Central memory CD8-positive, alpha-beta T cell (primary cell): ENCODE measurements around the gene TENT5A.
"Not testable (repeated sequence)": the region's sequence is repeated elsewhere in the genome, so short reads cannot be mapped to it uniquely, and the experiment has no call there.

Experiments
- ATAC-seq: fragments of 150-1000 bp; cut with Tn5 transposase; replicated peaks from 2 replicates; pipeline ENCODE4 v1.10.0; 2022; ENCODE audit warnings: mild to moderate bottlenecking, moderate FRiP score, moderate number of reproducible peaks; ENCODE audit not compliant: poor library complexity, severe bottlenecking; ENCODE audit errors: extremely low read depth
- DNase-seq, 2 donors: peaks; one replicate each; pipeline ENCODE4 v3.0.0; 2021; ENCODE audit warnings: low spot score in 2 of 2
- H3K27ac Mint-ChIP-seq: one replicate; pipeline ENCODE4 v1.8.0; 2022; ENCODE audit warnings: low read depth, mild to moderate bottlenecking, moderate library complexity, mixed read lengths
- H3K27me3 Mint-ChIP-seq: one replicate; pipeline ENCODE4 v1.8.0; 2022; ENCODE audit warnings: mixed read lengths
- H3K36me3 Mint-ChIP-seq: one replicate; pipeline ENCODE4 v1.8.0; 2022; ENCODE audit warnings: mild to moderate bottlenecking, moderate library complexity, mixed read lengths; ENCODE audit not compliant: insufficient read depth
- H3K4me1 Mint-ChIP-seq: one replicate; pipeline ENCODE4 v1.8.0; 2022; ENCODE audit warnings: mixed read lengths
- H3K4me3 Mint-ChIP-seq: one replicate; pipeline ENCODE4 v1.8.0; 2022; ENCODE audit warnings: mild to moderate bottlenecking, moderate library complexity, mixed read lengths
- H3K9me3 Mint-ChIP-seq: one replicate; pipeline ENCODE4 v1.8.0; 2022; ENCODE audit warnings: mixed read lengths

TENT5A gene

DNA sequence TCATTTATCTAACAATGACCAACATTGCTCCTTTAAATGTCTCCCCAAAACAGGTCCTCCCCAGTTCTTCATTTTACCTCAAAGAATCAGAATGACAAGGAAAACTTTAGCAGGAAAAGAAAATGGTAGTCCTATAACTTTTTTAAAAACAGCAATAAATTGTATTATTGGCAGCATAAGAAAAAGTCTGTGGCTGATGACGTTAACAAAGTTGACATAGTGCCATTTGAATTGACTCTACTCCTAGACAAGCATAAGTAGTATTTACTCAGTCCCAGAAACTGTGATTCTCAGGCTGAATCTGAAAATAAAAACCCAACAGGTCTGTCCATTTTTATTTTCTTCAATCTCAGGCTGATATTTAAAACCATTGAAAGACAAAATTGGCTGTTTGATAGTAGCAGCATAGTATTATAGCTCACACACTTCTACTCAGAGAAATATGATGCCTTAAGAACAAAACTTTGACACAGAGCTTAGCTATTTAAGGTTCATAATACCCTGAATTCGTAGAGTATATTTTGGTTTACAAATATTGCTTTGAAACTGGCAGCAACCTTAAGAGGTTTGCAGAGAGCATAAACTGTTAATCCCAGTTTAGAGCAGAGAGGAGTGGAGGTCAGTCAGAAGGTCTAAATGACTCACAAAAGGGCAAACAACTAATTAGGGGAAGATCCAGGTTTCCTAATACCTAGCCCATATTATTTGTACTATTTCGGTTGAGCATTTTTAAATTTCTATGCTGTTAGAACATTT lies 35.0 kb upstream of the TENT5A start:
- DNase-seq: no peak
- H3K27me3 Mint-ChIP-seq: no peaks in the 10 kb centered on the region
- ATAC-seq: no peak
- no peak overlapping the region for H3K27ac Mint-ChIP-seq
- H3K9me3 Mint-ChIP-seq: no peaks in the 10 kb centered on the region
- H3K4me1 Mint-ChIP-seq: no peaks in the 10 kb centered on the region
- H3K36me3 Mint-ChIP-seq: no peaks in the 10 kb centered on the region
- no peak overlapping the region for H3K4me3 Mint-ChIP-seq

DNA sequence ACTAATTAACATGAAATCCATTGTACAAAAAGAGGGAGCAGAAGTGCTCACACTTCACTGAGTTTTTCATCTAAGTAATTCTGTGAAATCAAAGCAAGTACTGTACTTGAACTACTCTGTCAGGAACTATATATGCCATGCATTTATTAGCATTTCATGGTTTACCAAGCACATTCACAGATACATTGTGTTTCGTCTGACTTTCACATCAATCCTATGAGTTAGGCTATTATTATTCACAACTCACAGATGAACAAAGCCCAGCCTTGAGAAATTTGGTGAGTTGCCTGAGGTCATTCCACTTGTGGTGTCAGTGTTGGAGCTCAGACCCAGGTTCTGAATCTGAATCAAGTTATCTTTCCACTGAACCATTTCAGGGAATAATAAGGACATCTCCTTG lies 33.7 kb upstream of the TENT5A start:
- H3K27ac Mint-ChIP-seq: no peak overlapping the region
- H3K9me3 Mint-ChIP-seq: no peaks in the 10 kb centered on the region
- no peak overlapping the region for H3K4me3 Mint-ChIP-seq
- H3K4me1 Mint-ChIP-seq: no peaks in the 10 kb centered on the region
- H3K27me3 Mint-ChIP-seq: no peaks in the 10 kb centered on the region
- ATAC-seq (no peak), DNase-seq (no peak)
- no peaks in the 10 kb centered on the region for H3K36me3 Mint-ChIP-seq

DNA sequence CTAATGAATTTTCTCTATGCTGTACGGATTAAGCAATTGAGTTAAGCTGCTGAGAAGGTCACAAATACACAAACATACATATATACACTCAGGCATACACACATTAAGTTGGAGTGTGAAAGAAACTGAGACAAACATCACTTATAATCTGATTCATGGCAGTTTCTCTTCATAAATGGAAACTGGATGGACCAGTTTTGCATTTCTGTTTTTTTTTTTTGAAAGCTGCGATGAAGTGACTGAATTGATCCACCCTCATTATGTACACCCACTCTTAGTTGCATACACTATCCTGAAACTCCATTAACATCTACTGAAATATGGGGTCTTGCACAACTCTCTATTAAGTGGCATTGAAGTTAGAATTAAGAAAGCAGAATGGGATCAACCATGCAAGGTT lies 32.9 kb upstream of the TENT5A start:
- H3K27ac Mint-ChIP-seq: no peak overlapping the region
- no peak overlapping the region for H3K4me3 Mint-ChIP-seq

DNA sequence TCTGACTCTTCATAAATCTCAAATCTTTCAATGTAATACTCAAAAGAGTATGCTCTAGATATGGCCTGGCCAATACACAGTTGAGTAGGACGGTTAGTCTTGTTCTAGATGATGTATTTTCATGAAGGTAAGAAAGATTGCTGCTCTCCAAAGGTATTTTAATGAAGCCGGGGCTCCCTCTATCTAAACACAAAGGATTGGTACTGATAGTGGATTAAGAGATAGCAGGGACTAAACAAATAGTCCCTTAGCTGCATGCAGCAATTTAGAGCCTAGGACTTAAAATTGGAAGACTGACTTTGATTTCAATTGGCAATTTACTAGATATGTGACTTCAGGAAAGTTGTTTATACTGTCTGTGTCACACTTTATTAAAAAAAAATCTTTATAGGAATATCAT lies 31.4 kb upstream of the TENT5A start:
- ATAC-seq: no peak
- Mint-ChIP-seq H3K36me3 (no peaks in the 10 kb centered on the region), H3K27ac (no peak overlapping the region), H3K9me3 (no peaks in the 10 kb centered on the region), H3K4me1 (no peaks in the 10 kb centered on the region), H3K27me3 (no peaks in the 10 kb centered on the region), H3K4me3 (no peak overlapping the region)
- no peak for DNase-seq

More for the DNA sequence above, 32.9 kb upstream of the TENT5A start:
- H3K9me3 Mint-ChIP-seq: no peaks in the 10 kb centered on the region
- ATAC-seq (no peak), DNase-seq (no peak)
- H3K4me1 Mint-ChIP-seq: no peaks in the 10 kb centered on the region
- no peaks in the 10 kb centered on the region for H3K27me3 Mint-ChIP-seq
- H3K36me3 Mint-ChIP-seq: no peaks in the 10 kb centered on the region

DNA sequence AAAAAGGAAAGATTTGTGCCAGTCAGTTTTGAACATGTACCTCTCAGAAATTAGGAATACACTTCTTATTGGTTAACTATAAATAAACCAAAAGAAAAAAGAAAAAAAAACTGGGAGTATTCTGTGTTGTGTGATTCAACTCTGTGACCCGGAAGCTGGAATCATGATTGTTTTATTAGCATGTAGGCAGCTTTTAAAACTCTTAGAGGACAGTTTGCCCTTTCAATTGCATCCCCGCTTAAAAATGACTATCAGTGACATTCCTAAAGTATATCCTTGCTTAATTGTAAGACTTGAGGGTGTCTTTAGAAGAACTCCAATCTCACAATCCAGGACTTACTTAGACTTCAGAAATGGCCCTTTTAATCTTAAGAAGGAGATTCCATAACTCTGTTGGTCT lies 29.1 kb upstream of the TENT5A start:
- DNase-seq (no peak), ATAC-seq (no peak)
- H3K36me3 Mint-ChIP-seq: no peaks in the 10 kb centered on the region
- no peaks in the 10 kb centered on the region for H3K9me3 Mint-ChIP-seq
- H3K4me3 Mint-ChIP-seq: no peak overlapping the region
- H3K27me3 Mint-ChIP-seq: no peaks in the 10 kb centered on the region
- no peaks in the 10 kb centered on the region for H3K4me1 Mint-ChIP-seq
- no peak overlapping the region for H3K27ac Mint-ChIP-seq

DNA sequence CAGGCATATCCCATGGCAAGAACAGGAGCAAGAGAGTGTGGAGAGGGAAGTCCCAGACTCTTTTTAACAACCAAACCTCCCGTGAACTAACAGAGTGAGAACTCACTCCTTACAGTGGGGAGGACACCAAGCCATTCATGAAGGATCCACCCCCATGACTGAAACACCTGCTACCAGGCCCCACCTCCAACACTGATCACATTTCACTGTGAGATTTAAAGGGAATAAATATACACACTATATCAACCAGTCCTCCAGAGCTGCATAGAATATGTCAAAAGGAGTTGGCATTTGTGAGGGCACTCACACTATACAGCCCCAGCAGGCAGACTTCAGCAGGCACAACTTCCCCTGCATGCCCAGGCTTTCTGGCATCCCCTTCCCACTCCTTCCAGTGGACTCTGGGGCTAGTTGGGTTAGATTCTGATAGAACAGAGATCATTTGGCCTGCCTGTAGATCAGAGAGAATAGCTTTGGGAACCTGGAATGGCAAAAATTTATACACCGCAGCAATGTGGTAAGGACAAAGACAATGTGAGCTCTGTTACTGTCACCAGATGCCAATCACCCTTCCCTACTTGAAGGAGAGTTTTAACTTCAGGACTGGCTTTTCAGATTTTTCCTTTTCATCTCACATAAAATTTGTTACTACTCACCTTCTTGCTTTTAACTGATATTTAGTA lies 25.2 kb upstream of the TENT5A start:
- DNase-seq (no peak), ATAC-seq (no peak)
- Mint-ChIP-seq H3K27ac (no peak overlapping the region), H3K9me3 (no peaks in the 10 kb centered on the region), H3K4me3 (no peak overlapping the region), H3K4me1 (no peaks in the 10 kb centered on the region), H3K27me3 (no peaks in the 10 kb centered on the region), H3K36me3 (no peaks in the 10 kb centered on the region)

DNA sequence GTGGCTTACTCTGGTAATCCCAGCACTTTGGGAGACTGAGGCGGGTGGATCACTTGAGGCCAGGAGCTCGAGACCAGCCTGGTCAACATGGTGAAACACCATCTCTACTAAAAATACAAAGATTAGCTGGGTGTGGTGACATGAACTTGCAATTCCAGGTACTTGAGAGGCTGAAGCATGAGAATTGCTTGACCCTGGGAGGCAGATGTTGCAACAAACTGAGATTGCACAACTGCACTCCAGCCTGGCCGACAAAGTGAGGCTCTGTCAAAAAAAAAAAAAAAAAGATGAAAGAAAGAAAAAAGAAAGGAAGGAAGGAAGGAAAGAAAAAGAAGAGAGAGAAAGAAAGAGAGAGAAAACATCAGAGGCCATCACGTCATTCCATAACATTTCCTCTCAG lies 23.7 kb upstream of the TENT5A start:
- not testable (repeated sequence) for H3K4me1 Mint-ChIP-seq, H3K9me3 Mint-ChIP-seq, H3K27ac Mint-ChIP-seq, DNase-seq, ATAC-seq, H3K4me3 Mint-ChIP-seq, H3K36me3 Mint-ChIP-seq, H3K27me3 Mint-ChIP-seq

DNA sequence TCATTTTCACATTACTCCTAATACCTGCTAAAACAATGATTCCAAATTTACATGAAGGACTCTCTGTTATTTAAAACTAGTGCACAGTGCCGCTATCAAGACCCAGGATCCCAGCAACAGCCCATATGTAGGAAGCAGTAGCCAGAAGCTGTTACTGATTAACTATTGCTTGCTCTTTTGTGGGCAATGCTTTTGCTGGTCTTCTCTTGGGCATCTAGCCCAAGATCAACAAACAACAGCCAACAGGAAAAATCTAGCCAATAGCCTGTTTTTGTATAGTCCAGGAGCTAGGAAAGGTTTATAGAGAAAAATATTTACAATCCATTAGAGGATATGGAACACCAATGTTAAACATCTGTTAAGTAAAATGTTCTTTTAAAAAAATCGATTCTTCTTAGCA lies 22.1 kb upstream of the TENT5A start:
- no peak overlapping the region for H3K4me3 Mint-ChIP-seq
- ATAC-seq: no peak
- H3K27ac Mint-ChIP-seq: no peak overlapping the region
- H3K36me3 Mint-ChIP-seq: no peaks in the 10 kb centered on the region
- DNase-seq: no peak
- no peaks in the 10 kb centered on the region for H3K27me3 Mint-ChIP-seq
- no peaks in the 10 kb centered on the region for H3K9me3 Mint-ChIP-seq
- no peaks in the 10 kb centered on the region for H3K4me1 Mint-ChIP-seq

DNA sequence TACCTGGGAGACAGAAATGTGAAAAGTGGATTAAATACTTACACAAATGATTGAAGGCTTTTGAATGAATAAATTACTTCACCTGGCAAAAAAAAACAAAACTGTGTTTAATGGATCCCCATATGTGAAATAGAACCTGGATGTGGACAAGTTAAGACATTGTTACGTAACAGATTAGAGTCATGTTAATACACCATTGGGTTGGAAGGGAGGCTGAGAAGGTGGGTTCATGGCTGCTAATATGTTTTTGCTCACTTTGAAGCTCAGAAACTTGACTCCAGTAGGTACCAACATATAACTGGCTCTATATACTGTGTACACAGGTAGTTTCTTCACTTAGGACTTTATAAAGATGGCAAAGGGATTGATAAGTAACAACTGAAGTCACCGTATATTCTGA lies 21.4 kb upstream of the TENT5A start:
- no peak overlapping the region for H3K27ac Mint-ChIP-seq
- H3K4me3 Mint-ChIP-seq: no peak overlapping the region
- DNase-seq: no peak
- no peaks in the 10 kb centered on the region for H3K36me3 Mint-ChIP-seq
- H3K27me3 Mint-ChIP-seq: no peaks in the 10 kb centered on the region
- H3K9me3 Mint-ChIP-seq: no peaks in the 10 kb centered on the region
- H3K4me1 Mint-ChIP-seq: no peaks in the 10 kb centered on the region
- ATAC-seq: no peak

DNA sequence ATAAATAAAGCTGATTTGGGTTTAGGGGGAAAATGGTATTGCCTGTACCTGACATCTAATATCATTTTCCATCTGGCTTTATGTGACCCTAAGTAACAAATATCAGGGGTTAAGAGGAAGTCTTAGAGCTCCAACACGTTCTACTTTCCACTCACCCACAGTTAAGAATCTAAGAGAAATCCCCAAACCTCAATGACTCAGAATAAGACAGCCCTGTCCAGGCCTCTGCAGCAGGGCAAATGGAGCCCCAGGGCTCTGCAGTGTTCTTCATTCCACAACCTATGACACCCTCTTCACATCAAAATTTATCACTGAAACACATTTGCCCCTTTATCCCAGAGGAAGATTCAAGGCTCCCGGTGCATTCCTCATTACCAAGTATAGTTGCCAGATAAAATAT lies 20.3 kb upstream of the TENT5A start:
- H3K27ac Mint-ChIP-seq: no peak overlapping the region
- no peak overlapping the region for H3K4me3 Mint-ChIP-seq
- H3K27me3 Mint-ChIP-seq: no peaks in the 10 kb centered on the region
- no peaks in the 10 kb centered on the region for H3K9me3 Mint-ChIP-seq
- DNase-seq (no peak), ATAC-seq (no peak)
- H3K36me3 Mint-ChIP-seq: no peaks in the 10 kb centered on the region
- H3K4me1 Mint-ChIP-seq: no peaks in the 10 kb centered on the region

DNA sequence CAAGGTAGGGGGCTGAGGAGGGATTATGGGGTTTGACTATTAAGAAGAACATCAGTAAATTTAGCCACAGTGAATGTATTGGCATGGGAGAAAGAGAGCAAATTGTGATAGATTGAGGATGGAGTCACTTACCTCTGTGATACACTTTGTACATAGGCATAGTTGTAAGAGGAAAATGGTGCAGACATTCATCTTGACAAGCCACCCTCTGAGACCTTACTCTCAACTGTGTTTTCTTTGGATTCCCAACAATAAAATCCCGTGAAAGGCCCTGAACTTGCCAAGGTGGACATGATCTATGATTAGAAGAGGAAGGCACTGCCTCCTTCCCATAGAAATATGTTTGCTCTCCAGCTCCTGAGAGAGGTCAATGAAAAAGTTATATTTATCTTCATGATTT lies 18.6 kb upstream of the TENT5A start:
- no peak for DNase-seq
- no peak for ATAC-seq
- Mint-ChIP-seq H3K4me3 (no peak overlapping the region), H3K4me1 (no peaks in the 10 kb centered on the region), H3K27ac (no peak overlapping the region), H3K9me3 (no peaks in the 10 kb centered on the region), H3K36me3 (no peaks in the 10 kb centered on the region), H3K27me3 (no peaks in the 10 kb centered on the region)

DNA sequence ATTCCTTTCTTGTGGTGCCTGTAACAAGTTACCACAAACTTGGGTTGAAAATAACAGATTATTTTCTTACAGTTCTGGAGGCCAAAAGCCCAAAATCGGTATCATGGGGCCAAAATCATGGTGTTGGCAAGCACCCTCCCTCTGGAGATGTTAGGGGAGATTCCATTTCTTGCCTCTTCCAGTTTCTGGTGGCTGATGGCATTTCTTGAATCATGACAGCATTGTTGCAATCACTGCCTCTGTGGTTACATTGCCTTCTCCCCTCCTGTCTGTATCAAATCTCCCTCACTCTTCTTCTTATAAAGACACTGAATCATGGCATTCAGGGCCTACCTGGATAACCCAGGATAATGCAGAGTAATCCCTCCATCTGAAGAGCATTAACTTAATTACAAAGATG lies 17.9 kb upstream of the TENT5A start:
- no peak for ATAC-seq
- Mint-ChIP-seq H3K27me3 (no peaks in the 10 kb centered on the region), H3K36me3 (no peaks in the 10 kb centered on the region), H3K9me3 (no peaks in the 10 kb centered on the region), H3K27ac (no peak overlapping the region), H3K4me3 (no peak overlapping the region), H3K4me1 (no peaks in the 10 kb centered on the region)
- no peak for DNase-seq

DNA sequence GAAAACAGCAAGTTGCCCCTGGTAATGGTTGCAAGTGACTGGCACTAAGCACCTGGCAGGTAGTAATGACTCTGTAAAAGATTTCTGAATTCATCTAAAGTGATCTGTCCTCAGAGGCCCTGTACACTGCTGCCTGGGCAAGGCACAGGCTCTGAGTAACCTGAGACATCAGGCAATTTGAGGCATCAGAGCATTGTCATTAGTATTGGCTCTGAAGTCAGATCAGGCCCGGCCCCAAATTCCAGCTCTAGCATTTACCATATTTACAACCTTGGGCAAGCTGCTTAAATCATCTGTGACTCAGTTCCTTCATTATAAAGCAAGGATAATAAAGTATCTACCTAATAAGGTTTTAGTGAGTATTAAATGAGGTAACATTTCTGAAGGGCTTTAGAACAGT lies 17.3 kb upstream of the TENT5A start:
- Mint-ChIP-seq H3K4me1 (no peaks in the 10 kb centered on the region), H3K36me3 (no peaks in the 10 kb centered on the region), H3K4me3 (no peak overlapping the region), H3K27ac (no peak overlapping the region), H3K9me3 (no peaks in the 10 kb centered on the region), H3K27me3 (no peaks in the 10 kb centered on the region)
- no peak for ATAC-seq
- no peak for DNase-seq
